Measurements from ENCODE around the gene CTTN. TPM values are rescaled to one million over a fixed set of nuclear protein-coding genes. Genes with fewer than 3 reads are reported as not detected.

Gene CTTN
- total RNA-seq, 1 donor from 2014 or later, result 1.1 TPM

GRCh38 chr11:70353329-70353728, 45.0 kb upstream of the CTTN start:
- H3K9me3 Mint-ChIP-seq, result no peaks in the 10 kb centered on the region
- H3K36me3 Mint-ChIP-seq (ENCODE audit: low read depth), result peaks cover 80% of the 10 kb centered on the region
- CTCF ChIA-PET, result interaction anchor here (1.2 kb wide), 1 partner anchor 20 kb away, joined by 3 read pairs; no protein-coding TSS in a partner anchor
- ATAC-seq (ENCODE audit: low read depth) (no peak), DNase-seq (no peak)
- no peaks in the 10 kb centered on the region for H3K4me1 Mint-ChIP-seq
- POLR2A ChIA-PET, result no interaction called here
- H3K27ac Mint-ChIP-seq, result no peak overlapping the region
- H3K27me3 Mint-ChIP-seq, result no peaks in the 10 kb centered on the region
- TF ChIP-seq CTCF (IDR thresholded peaks at IDR 0.05), result no peak
- no peak overlapping the region for H3K4me3 Mint-ChIP-seq
- intact Hi-C loops (cut with micrococcal nuclease), result no loop called here

GRCh38 chr11:70353900-70354568, 44.3 kb upstream of the CTTN start:
- Mint-ChIP-seq H3K36me3 (ENCODE audit: low read depth) (peaks cover 82% of the 10 kb centered on the region), H3K4me3 (no peak overlapping the region), H3K4me1 (no peaks in the 10 kb centered on the region), H3K9me3 (no peaks in the 10 kb centered on the region), H3K27ac (no peak overlapping the region), H3K27me3 (no peaks in the 10 kb centered on the region)
- no peak for DNase-seq
- CTCF ChIA-PET, result no interaction called here
- intact Hi-C loops (cut with micrococcal nuclease), result no loop called here
- POLR2A ChIA-PET, result no interaction called here
- no peak for ATAC-seq (ENCODE audit: low read depth)
- TF ChIP-seq CTCF (IDR thresholded peaks at IDR 0.05), result no peak

GRCh38 chr11:70354629-70355028, 43.7 kb upstream of the CTTN start:
- H3K27ac Mint-ChIP-seq, result no peak overlapping the region

GRCh38 chr11:70358753-70359152, 39.6 kb upstream of the CTTN start:
- DNase-seq (no peak), ATAC-seq (ENCODE audit: low read depth) (no peak)
- Mint-ChIP-seq H3K4me3 (no peak overlapping the region), H3K9me3 (no peaks in the 10 kb centered on the region), H3K36me3 (ENCODE audit: low read depth) (peaks cover 90% of the 10 kb centered on the region), H3K4me1 (no peaks in the 10 kb centered on the region), H3K27me3 (no peaks in the 10 kb centered on the region), H3K27ac (no peak overlapping the region)
- intact Hi-C loops (cut with micrococcal nuclease), result no loop called here
- POLR2A ChIA-PET, result no interaction called here
- CTCF ChIA-PET, result no interaction called here
- no peak for TF ChIP-seq CTCF (IDR thresholded peaks at IDR 0.05)

More at GRCh38 chr11:70354629-70355028, 43.7 kb upstream of the CTTN start:
- Mint-ChIP-seq H3K36me3 (ENCODE audit: low read depth) (peaks cover 83% of the 10 kb centered on the region), H3K4me1 (no peaks in the 10 kb centered on the region), H3K27me3 (no peaks in the 10 kb centered on the region), H3K4me3 (no peak overlapping the region), H3K9me3 (no peaks in the 10 kb centered on the region)
- DNase-seq, result no peak
- ChIA-PET POLR2A (no interaction called here), CTCF (no interaction called here)
- ATAC-seq (ENCODE audit: low read depth), result no peak
- intact Hi-C loops (cut with micrococcal nuclease), result no loop called here
- TF ChIP-seq CTCF (IDR thresholded peaks at IDR 0.05), result no peak

GRCh38 chr11:70359451-70360205, 38.7 kb upstream of the CTTN start:
- peaks cover 2% of the 10 kb centered on the region for H3K4me1 Mint-ChIP-seq
- H3K36me3 Mint-ChIP-seq (ENCODE audit: low read depth), result peaks cover 87% of the 10 kb centered on the region
- intact Hi-C loops (cut with micrococcal nuclease), result no loop called here

More at GRCh38 chr11:70359451-70360205, 38.7 kb upstream of the CTTN start:
- Mint-ChIP-seq H3K4me3 (no peak overlapping the region), H3K9me3 (no peaks in the 10 kb centered on the region), H3K27me3 (no peaks in the 10 kb centered on the region), H3K27ac (no peak overlapping the region)
- DNase-seq, result no peak
- POLR2A ChIA-PET, result no interaction called here
- CTCF ChIA-PET, result no interaction called here
- TF ChIP-seq CTCF (IDR thresholded peaks at IDR 0.05), result no peak
- no peak for ATAC-seq (ENCODE audit: low read depth)

Measured in activated B cell treated with CpG ODN at 0.5 μM for 24 hours (primary cell).